CD4-positive, alpha-beta T cell (primary cell): ENCODE measurements around the gene SALL1. TPM values are rescaled to one million over a fixed set of nuclear protein-coding genes. Genes with fewer than 3 reads are reported as not detected.

Experiments
- ATAC-seq: fragments of 200-7000 bp; cut with Tn5 transposase; one replicate; pipeline ENCODE4 v1.10.0; 2022; ENCODE audit warnings: mild to moderate bottlenecking; ENCODE audit not compliant: poor library complexity
- CTCF ChIA-PET: fragments of 350-600 bp; sonication (Branson Sonifier 250); formaldehyde crosslinking; loops from one replicate; lab custom pipeline; 2021; ENCODE audit warnings: antibody characterized with exemption, inconsistent platforms; lab: Charles Lee
- POLR2A ChIA-PET: fragments of 350-600 bp; sonication (Branson Sonifier 250); formaldehyde crosslinking; loops from one replicate; lab custom pipeline; 2021; ENCODE audit warnings: antibody characterized with exemption, inconsistent platforms; lab: Charles Lee
- DNase-seq, 14 experiments: peaks; one replicate each; pipeline ENCODE4 v3.0.0-alpha.2; 2013 to 2020; ENCODE audit warnings: mixed read lengths in 2 of 14
- H3K27ac ChIP-seq, 2 donors: one replicate each; pipeline versions ENCODE4 v1.5.1 to v1.7.0; 2013; ENCODE audit warnings: low read length in 2 of 2, low read depth in 1 of 2, mild to moderate bottlenecking in 1 of 2
- H3K27me3 ChIP-seq, 2 experiments: 1 replicate in 1 of 2; 2 replicates in 1 of 2; pipeline versions ENCODE4 v1.6.1 to v1.7.0; 2013; ENCODE audit warnings: low read length in 2 of 2, control low read depth in 1 of 2, mild to moderate bottlenecking in 1 of 2, moderate library complexity in 1 of 2; ENCODE audit not compliant: insufficient read depth in 2 of 2, control insufficient read depth in 1 of 2
- H3K36me3 ChIP-seq: one replicate; pipeline ENCODE4 v1.6.1; 2013; ENCODE audit warnings: low read length, control low read depth; ENCODE audit not compliant: insufficient read depth
- H3K4me1 ChIP-seq: one replicate; pipeline ENCODE4 v1.6.1; 2013; ENCODE audit warnings: low read length, control low read depth; ENCODE audit not compliant: insufficient read depth
- H3K4me3 ChIP-seq: one replicate; pipeline ENCODE4 v1.5.1; 2013; ENCODE audit warnings: mild to moderate bottlenecking, low read length, moderate library complexity
- H3K9me3 ChIP-seq, 2 experiments: 1 replicate in 1 of 2; 2 replicates in 1 of 2; pipeline versions ENCODE4 v1.6.1 to v1.7.0; 2013; ENCODE audit warnings: low read length in 2 of 2, mild to moderate bottlenecking in 2 of 2, control low read depth in 1 of 2, moderate library complexity in 1 of 2; ENCODE audit not compliant: control insufficient read depth in 1 of 2, insufficient read depth in 1 of 2
- H3K27ac Mint-ChIP-seq: one replicate; pipeline ENCODE4 v1.8.0; 2020; ENCODE audit warnings: mixed read lengths
- H3K27me3 Mint-ChIP-seq: one replicate; pipeline ENCODE4 v1.8.0; 2021; ENCODE audit warnings: mixed read lengths
- H3K36me3 Mint-ChIP-seq: one replicate; pipeline ENCODE4 v1.8.0; 2021; ENCODE audit warnings: low read depth, mixed read lengths
- H3K4me1 Mint-ChIP-seq: one replicate; pipeline ENCODE4 v1.8.0; 2021; ENCODE audit warnings: low read depth, mixed read lengths
- H3K4me3 Mint-ChIP-seq: one replicate; pipeline ENCODE4 v1.8.0; 2020; ENCODE audit warnings: mild to moderate bottlenecking, mixed read lengths
- H3K9me3 Mint-ChIP-seq: one replicate; pipeline ENCODE4 v1.8.0; 2020; ENCODE audit warnings: mixed read lengths
- CTCF ChIP-seq: fragments of 200-600 bp; IDR thresholded peaks from one replicate; pipeline ENCODE4 v1.8.0; 2022; ENCODE audit warnings: antibody characterized with exemption, mild to moderate bottlenecking
- intact Hi-C, 2 experiments: fragments of 100-400 bp; cut with DNase I in 1 of 2; cut with micrococcal nuclease in 1 of 2; formaldehyde crosslinking; loops; one replicate each; pipeline versions ENCODE4 v1.15.1 to v1.9.0; 2023 to 2025; cut with DNase I, micrococcal nuclease
- polyA plus RNA-seq, 2 donors: library from polyadenylated mRNA; unstranded; fragments of 120-200 nt; gene quantifications; one replicate each; pipeline ENCODE4 v1.2.1, GENCODE V29; 2013
- total RNA-seq, 174 experiments: library from RNA in 2 of 174; stranded (reverse) in 2 of 174; gene quantifications; one replicate each; pipeline ENCODE4 v1.2.3 and lab custom pipeline; 2021 to 2026

Gene SALL1
- total RNA-seq (not detected), total RNA-seq (lab: John Stamatoyannopoulos, UW) (0 to 0.17 (median 0) reads per million in 172 experiments)
- not detected for polyA plus RNA-seq (2013, experiment 1 of 2)
- 0.01 TPM for polyA plus RNA-seq (2013, experiment 2 of 2)

GRCh38 chr16:51150888-51151320 lies at the start of gene SALL1:
Gene SALL1, minus strand, starts transcription at chr16:51151270. Its CDS starts 29 bp downstream, at chr16:51151241.
- H3K4me1 ChIP-seq, result peaks cover 2% of the 10 kb centered on the region
- H3K4me3 ChIP-seq, result no peak within 1 kb of the TSS
- peaks cover 44 to 91% of the 10 kb centered on the region in 2 experiments for H3K27me3 ChIP-seq
- ATAC-seq (no peak), DNase-seq (no peak)
- no peaks in the 10 kb centered on the region for H3K36me3 ChIP-seq
- Mint-ChIP-seq H3K4me3 (no peak within 1 kb of the TSS), H3K36me3 (no peaks in the 10 kb centered on the region), H3K27me3 (peaks cover 68% of the 10 kb centered on the region), H3K4me1 (peaks cover 19% of the 10 kb centered on the region), H3K9me3 (no peaks in the 10 kb centered on the region), H3K27ac (no peak within 1 kb of the TSS)
- CTCF ChIA-PET, result no interaction called here
- TF ChIP-seq CTCF, result no peak
- H3K27ac ChIP-seq, result no peak within 1 kb of the TSS
- intact Hi-C loops, result no loop called here
- peaks cover 0 to 53% of the 10 kb centered on the region in 2 experiments for H3K9me3 ChIP-seq
- POLR2A ChIA-PET, result no interaction called here

- ChIA-PET CTCF (no interaction called here), POLR2A (no interaction called here)
- Mint-ChIP-seq H3K27ac (no peak overlapping the region), H3K4me3 (no peak overlapping the region), H3K27me3 (peaks cover 6% of the 10 kb centered on the region), H3K36me3 (no peaks in the 10 kb centered on the region), H3K9me3 (peaks cover 3% of the 10 kb centered on the region), H3K4me1 (no peaks in the 10 kb centered on the region)
- no peak for TF ChIP-seq CTCF
- ATAC-seq (no peak), DNase-seq (no peak)
- intact Hi-C loops, result no loop called here
- H3K27ac ChIP-seq, result no peak overlapping the region
- no peaks in the 10 kb centered on the region for H3K4me1 ChIP-seq
- peaks cover 7 to 12% of the 10 kb centered on the region in 2 experiments for H3K9me3 ChIP-seq
- no peaks in the 10 kb centered on the region for H3K36me3 ChIP-seq
- no peaks in the 10 kb centered on the region for H3K27me3 ChIP-seq
- no peak overlapping the region for H3K4me3 ChIP-seq
Observed at GRCh38 chr16:51200793-51201192, 49.7 kb upstream of the SALL1 start.

GRCh38 chr16:51197953-51198748 lies 47.1 kb upstream of the SALL1 start:
- CTCF ChIA-PET, result no interaction called here
- no peaks in the 10 kb centered on the region for H3K36me3 ChIP-seq
- H3K9me3 ChIP-seq, result peaks cover 7 to 12% of the 10 kb centered on the region in 2 experiments
- Mint-ChIP-seq H3K27me3 (peaks cover 12% of the 10 kb centered on the region), H3K27ac (no peak overlapping the region), H3K36me3 (no peaks in the 10 kb centered on the region), H3K4me3 (no peak overlapping the region), H3K4me1 (no peaks in the 10 kb centered on the region), H3K9me3 (no peaks in the 10 kb centered on the region)
- no peak overlapping the region for H3K4me3 ChIP-seq
- intact Hi-C loops, result no loop called here
- no peak overlapping the region for H3K27ac ChIP-seq
- DNase-seq (no peak), ATAC-seq (no peak)
- no peaks in the 10 kb centered on the region for H3K4me1 ChIP-seq
- POLR2A ChIA-PET, result no interaction called here
- H3K27me3 ChIP-seq, result no peaks in the 10 kb centered on the region
- no peak for TF ChIP-seq CTCF
